Inferior parietal cortex (tissue), 1 donor: ENCODE measurements around the gene NKD1.
"Not testable (repeated sequence)": the region's sequence is repeated elsewhere in the genome, so short reads cannot be mapped to it uniquely, and the experiment has no call there.

Experiments
- DNase-seq: peaks from one replicate; pipeline ENCODE4 v3.0.0-alpha.2; 2016; ENCODE audit errors: extremely low spot score

The NKD1 gene

DNA sequence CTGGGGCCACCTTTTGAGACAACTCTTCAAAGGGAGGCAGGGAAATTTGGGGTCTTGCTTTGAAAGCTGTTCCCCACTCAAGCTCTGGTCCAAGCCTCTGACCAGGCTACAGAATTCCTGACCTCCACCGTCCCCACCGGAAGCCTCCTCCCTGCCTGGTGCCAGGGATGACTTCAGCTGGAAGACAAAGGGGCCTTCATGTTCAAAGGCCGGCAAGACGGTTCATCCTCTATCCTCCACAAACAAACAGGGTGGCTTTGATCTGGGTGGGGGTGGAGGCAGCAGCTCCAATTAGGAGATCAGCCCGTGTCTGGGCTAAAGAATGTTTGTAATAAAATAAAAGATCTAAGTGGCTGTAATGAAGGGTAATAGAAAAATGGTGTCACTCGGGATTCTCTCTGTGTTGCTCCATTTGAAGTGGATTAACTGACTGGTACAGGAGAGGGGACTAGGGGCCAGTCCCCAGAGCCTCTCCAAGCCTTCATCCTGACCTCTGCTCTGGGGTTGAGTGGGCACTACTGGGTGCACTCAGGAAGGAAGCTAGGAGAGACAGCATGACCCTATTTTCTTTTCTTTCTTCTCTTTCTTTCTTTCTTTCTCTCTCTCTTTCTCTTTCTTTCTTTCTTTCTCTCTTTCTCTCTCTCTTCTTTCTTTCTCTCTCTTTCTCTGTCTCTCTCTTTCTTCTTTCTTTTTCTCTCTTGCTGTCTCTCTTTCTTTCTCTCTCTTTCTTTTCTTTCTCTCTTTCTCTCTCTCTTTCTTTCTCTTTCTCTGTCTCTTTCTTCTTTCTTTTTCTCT lies 27.5 kb upstream of the NKD1 start:
- DNase-seq, result peak; percentile 66

GRCh38 chr16:50521246-50521900 lies 26.8 kb upstream of the NKD1 start:
- no peak for DNase-seq

DNA sequence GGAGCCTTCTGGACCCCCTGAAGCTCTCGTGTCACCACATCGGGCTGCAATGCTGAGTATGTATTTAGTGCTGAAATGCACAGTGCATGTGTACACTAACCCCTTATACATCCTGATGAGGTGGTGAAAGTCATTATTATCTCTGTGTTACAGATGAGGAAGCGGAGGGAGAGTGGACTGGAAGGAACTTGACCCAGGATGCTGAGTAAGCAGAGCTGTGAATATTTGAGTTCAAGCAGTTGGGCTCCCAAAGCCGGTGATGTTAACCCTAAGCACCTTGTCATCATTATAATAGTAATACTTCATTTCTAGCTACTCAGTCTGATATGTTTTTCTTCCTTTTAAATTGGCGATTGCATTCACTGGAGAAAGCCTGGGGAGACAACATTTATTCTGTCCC lies 25.9 kb upstream of the NKD1 start:
- DNase-seq, result no peak

GRCh38 chr16:50523710-50524109 lies 24.5 kb upstream of the NKD1 start:
- no peak for DNase-seq

DNA sequence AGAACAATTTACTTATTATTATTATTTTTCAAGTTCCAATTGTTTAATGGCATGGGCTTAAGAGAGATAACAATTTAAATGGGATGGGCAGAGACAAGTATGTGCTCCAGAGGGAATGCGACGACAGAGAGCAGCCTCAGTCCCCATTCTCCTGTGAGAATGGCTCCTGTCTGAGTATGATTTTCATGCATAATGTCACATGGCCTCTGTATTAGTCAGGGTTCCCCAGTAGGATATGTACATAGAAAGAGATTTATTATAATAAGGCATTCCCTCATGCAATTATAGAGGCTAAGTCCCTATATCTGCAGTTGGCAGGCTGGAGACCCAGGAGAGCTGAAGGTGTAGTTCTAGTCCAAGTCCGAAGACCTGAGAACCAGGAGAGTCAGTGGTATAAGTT lies 22.9 kb upstream of the NKD1 start:
- DNase-seq, result no peak

DNA sequence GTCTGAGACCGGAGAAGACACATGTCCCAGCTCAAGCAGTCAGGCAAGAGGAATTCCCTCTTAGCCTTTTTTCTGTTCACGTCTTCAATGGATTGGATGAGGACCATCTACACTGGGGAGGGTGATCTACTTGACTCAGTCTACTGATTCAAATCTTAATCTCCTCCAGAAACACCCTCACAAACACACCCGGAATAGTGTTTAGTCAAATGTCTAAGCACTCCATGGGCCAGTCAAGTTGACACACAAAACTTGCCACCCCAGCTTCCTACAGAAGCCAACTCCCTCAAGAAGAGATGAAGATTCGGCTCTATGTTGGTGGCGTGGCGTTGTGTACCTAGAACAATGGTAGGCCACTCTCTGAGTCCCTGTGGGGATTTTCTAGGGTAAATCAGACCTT lies 22.5 kb upstream of the NKD1 start:
- no peak for DNase-seq

- no peak for DNase-seq
Observed at GRCh38 chr16:50526249-50526648, 21.9 kb upstream of the NKD1 start.

DNA sequence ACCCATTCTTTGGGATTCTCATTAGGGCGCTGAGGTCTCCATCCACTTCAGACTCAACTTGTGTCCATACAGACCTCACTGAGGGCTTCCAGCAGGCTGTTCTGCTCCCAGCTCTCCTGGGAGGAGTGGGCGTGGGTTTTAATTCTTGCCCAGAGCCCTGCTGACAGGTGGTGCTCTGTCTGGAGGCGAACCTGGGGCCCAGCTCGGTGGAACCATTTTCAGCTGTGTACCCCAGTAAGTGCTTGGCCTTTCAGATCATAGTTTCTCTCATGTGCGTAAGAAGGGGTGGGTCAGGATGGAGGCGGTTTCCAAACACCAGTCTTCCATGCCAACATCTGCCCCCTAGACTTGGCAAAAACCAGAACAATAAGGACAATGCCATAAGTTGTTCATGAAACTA lies 21.4 kb upstream of the NKD1 start:
- DNase-seq, result no peak

GRCh38 chr16:50528820-50529219 lies 19.4 kb upstream of the NKD1 start:
- no peak for DNase-seq

DNA sequence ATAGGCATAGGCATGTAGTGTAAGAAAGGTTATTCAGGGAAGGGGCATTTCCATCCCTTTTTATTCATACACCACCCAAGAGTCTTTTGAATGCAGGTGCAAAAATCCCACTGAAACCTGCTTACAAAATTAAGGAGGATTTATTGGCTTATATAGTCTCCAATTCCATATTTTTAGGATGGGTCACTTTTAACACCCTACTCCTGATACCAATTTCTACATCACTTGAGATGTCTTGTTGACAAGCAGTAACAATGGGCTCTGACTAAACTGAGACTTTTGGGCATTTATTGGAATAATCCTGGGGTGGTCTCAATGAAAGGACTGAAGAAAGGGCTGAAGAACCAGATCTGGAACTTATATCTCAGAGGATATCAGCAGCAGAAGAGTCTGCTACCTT lies 18.9 kb upstream of the NKD1 start:
- DNase-seq, result no peak

- no peak for DNase-seq
Observed at GRCh38 chr16:50530277-50531236, 17.6 kb upstream of the NKD1 start.

GRCh38 chr16:50531359-50531758 lies 16.8 kb upstream of the NKD1 start:
- no peak for DNase-seq

GRCh38 chr16:50531901-50532300 lies 16.3 kb upstream of the NKD1 start:
- no peak for DNase-seq

- no peak for DNase-seq
Observed at GRCh38 chr16:50532576-50532975, 15.6 kb upstream of the NKD1 start.

GRCh38 chr16:50533317-50533716 lies 14.9 kb upstream of the NKD1 start:
- no peak for DNase-seq

- no peak for DNase-seq
Observed at GRCh38 chr16:50534091-50534490, 14.1 kb upstream of the NKD1 start.

DNA sequence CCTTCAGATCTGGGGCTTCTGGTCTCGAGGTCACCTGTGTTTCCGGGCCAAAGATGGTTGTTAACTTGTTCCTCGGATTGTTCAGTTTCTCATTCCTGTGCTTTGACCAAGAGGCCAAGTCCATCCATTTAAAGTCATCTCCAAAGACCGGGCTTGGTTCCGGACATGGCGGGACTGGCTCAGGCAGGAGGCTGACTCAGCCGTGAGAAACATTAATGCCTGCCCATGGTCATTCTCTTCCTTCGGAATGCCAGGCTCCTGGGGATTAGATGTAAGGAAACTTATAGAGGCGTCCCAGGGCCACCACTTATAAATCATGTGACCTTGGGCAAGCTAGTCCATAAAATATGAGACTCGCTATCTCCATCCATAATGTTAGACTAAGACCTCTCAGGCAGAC lies 13.6 kb upstream of the NKD1 start:
- no peak for DNase-seq

- DNase-seq, result no peak
Observed at GRCh38 chr16:50534958-50535357, 13.2 kb upstream of the NKD1 start.

- no peak for DNase-seq
Observed at GRCh38 chr16:50535506-50536257, 12.5 kb upstream of the NKD1 start.

DNA sequence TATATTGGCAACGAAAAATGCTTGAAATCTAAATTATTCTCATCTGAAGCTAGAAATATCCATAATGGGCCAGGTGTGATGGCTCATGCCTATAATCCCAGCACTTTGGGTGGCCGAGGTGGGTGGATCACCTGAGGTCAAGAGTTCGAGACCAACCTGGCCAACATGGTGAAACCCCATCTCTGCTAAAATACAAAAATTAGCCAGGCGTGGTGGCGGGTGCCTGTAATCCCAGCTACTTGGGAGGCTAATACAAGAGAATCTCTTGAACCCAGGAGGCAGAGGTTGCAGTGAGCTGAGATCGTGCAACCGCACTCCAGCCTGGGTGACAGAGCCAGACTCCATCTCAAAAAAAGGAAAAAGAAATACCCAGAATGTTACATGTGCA lies 11.9 kb upstream of the NKD1 start:
- not testable (repeated sequence) for DNase-seq

- DNase-seq, result no peak
Observed at GRCh38 chr16:50537533-50538290, 10.5 kb upstream of the NKD1 start.
